Activated naive CD8-positive, alpha-beta T cell treated with anti-CD3 and anti-CD28 coated beads for 36 hours (primary cell): Measurements from ENCODE around the gene TRIOBP. TPM values are rescaled to one million over a fixed set of nuclear protein-coding genes. Genes with fewer than 3 reads are reported as not detected.
A peak's percentile ranks its signal among the peaks of the same experiment; 100 is the strongest.

ENCODE experiments used
- DNase-seq: peaks from one replicate; pipeline ENCODE4 v3.0.0; 2021
- H3K27ac Mint-ChIP-seq: one replicate; pipeline ENCODE4 v1.8.0; 2022; ENCODE audit warnings: mild to moderate bottlenecking, moderate library complexity, mixed read lengths
- H3K27me3 Mint-ChIP-seq: one replicate; pipeline ENCODE4 v1.8.0; 2022; ENCODE audit warnings: mild to moderate bottlenecking, mixed read lengths
- H3K36me3 Mint-ChIP-seq: one replicate; pipeline ENCODE4 v1.8.0; 2021; ENCODE audit warnings: mild to moderate bottlenecking, mixed read lengths
- H3K4me1 Mint-ChIP-seq: one replicate; pipeline ENCODE4 v1.8.0; 2021; ENCODE audit warnings: mixed read lengths
- H3K4me3 Mint-ChIP-seq: one replicate; pipeline ENCODE4 v1.8.0; 2022; ENCODE audit warnings: mild to moderate bottlenecking, moderate library complexity, mixed read lengths
- H3K9me3 Mint-ChIP-seq: one replicate; pipeline ENCODE4 v1.8.0; 2022; ENCODE audit warnings: mixed read lengths
- total RNA-seq, 2 experiments: library from RNA; stranded (reverse); gene quantifications; one replicate each; pipeline ENCODE4 v1.2.3, GENCODE V29; 2021

TRIOBP gene
- total RNA-seq, 2 experiments from 2014 or later = 19.7 to 20.8 TPM

GRCh38 chr22:37745548-37746365 lies 48.9 kb downstream of the TRIOBP start:
- Mint-ChIP-seq H3K9me3 (no peaks in the 10 kb centered on the region), H3K27me3 (no peaks in the 10 kb centered on the region), H3K4me1 (peaks cover 34% of the 10 kb centered on the region), H3K4me3 (peak overlapping the region; percentile 86), H3K36me3 (peaks cover 5% of the 10 kb centered on the region), H3K27ac (peak overlapping the region; percentile 81)
- DNase-seq = peak; percentile 90

- DNase-seq = peak; percentile 15
- peak overlapping the region; percentile 88 for H3K27ac Mint-ChIP-seq
Measured at GRCh38 chr22:37746366-37747079, 49.7 kb downstream of the TRIOBP start.

GRCh38 chr22:37747080-37747714 lies 50.3 kb downstream of the TRIOBP start:
- Mint-ChIP-seq H3K27me3 (no peaks in the 10 kb centered on the region), H3K9me3 (no peaks in the 10 kb centered on the region), H3K4me1 (peaks cover 31% of the 10 kb centered on the region), H3K4me3 (peak overlapping the region; percentile 86), H3K27ac (peak overlapping the region; percentile 88), H3K36me3 (peaks cover 5% of the 10 kb centered on the region)
- DNase-seq = no peak

More at GRCh38 chr22:37746366-37747079, 49.7 kb downstream of the TRIOBP start:
- Mint-ChIP-seq H3K9me3 (no peaks in the 10 kb centered on the region), H3K36me3 (peaks cover 5% of the 10 kb centered on the region), H3K4me1 (peaks cover 31% of the 10 kb centered on the region), H3K4me3 (peak overlapping the region; percentile 86), H3K27me3 (no peaks in the 10 kb centered on the region)

GRCh38 chr22:37747715-37748100 lies 50.9 kb downstream of the TRIOBP start:
- Mint-ChIP-seq H3K27me3 (no peaks in the 10 kb centered on the region), H3K9me3 (no peaks in the 10 kb centered on the region), H3K27ac (no peak overlapping the region), H3K4me3 (peak overlapping the region; percentile 24), H3K4me1 (peaks cover 26% of the 10 kb centered on the region), H3K36me3 (peaks cover 5% of the 10 kb centered on the region)
- no peak for DNase-seq

- DNase-seq = no peak
- Mint-ChIP-seq H3K9me3 (no peaks in the 10 kb centered on the region), H3K4me1 (peaks cover 19% of the 10 kb centered on the region), H3K36me3 (peaks cover 4% of the 10 kb centered on the region), H3K27me3 (no peaks in the 10 kb centered on the region), H3K27ac (no peak overlapping the region), H3K4me3 (no peak overlapping the region)
Measured at GRCh38 chr22:37748659-37749058, 51.8 kb downstream of the TRIOBP start.

- Mint-ChIP-seq H3K36me3 (peaks cover 4% of the 10 kb centered on the region), H3K27ac (no peak overlapping the region), H3K27me3 (no peaks in the 10 kb centered on the region), H3K4me1 (peaks cover 19% of the 10 kb centered on the region), H3K4me3 (no peak overlapping the region), H3K9me3 (no peaks in the 10 kb centered on the region)
- no peak for DNase-seq
Measured at GRCh38 chr22:37749226-37749625, 52.4 kb downstream of the TRIOBP start.

- H3K27me3 Mint-ChIP-seq = no peaks in the 10 kb centered on the region
- H3K4me3 Mint-ChIP-seq = no peak overlapping the region
- H3K36me3 Mint-ChIP-seq = peaks cover 4% of the 10 kb centered on the region
- peaks cover 19% of the 10 kb centered on the region for H3K4me1 Mint-ChIP-seq
- no peaks in the 10 kb centered on the region for H3K9me3 Mint-ChIP-seq
- H3K27ac Mint-ChIP-seq = no peak overlapping the region
- no peak for DNase-seq
Measured at GRCh38 chr22:37749831-37750595, 53.2 kb downstream of the TRIOBP start.

GRCh38 chr22:37750596-37751162 lies 53.8 kb downstream of the TRIOBP start:
- H3K4me1 Mint-ChIP-seq = peaks cover 14% of the 10 kb centered on the region
- DNase-seq = no peak
- no peak overlapping the region for H3K27ac Mint-ChIP-seq
- no peaks in the 10 kb centered on the region for H3K27me3 Mint-ChIP-seq
- H3K36me3 Mint-ChIP-seq = peaks cover 4% of the 10 kb centered on the region
- H3K9me3 Mint-ChIP-seq = no peaks in the 10 kb centered on the region
- no peak overlapping the region for H3K4me3 Mint-ChIP-seq

GRCh38 chr22:37751449-37752188 lies 54.8 kb downstream of the TRIOBP start:
- H3K27me3 Mint-ChIP-seq = no peaks in the 10 kb centered on the region
- peaks cover 14% of the 10 kb centered on the region for H3K4me1 Mint-ChIP-seq
- H3K36me3 Mint-ChIP-seq = peaks cover 4% of the 10 kb centered on the region
- no peak overlapping the region for H3K27ac Mint-ChIP-seq
- no peak for DNase-seq
- no peak overlapping the region for H3K4me3 Mint-ChIP-seq
- H3K9me3 Mint-ChIP-seq = no peaks in the 10 kb centered on the region

- Mint-ChIP-seq H3K27me3 (no peaks in the 10 kb centered on the region), H3K4me3 (no peak overlapping the region), H3K9me3 (no peaks in the 10 kb centered on the region), H3K4me1 (peaks cover 12% of the 10 kb centered on the region), H3K36me3 (peaks cover 4% of the 10 kb centered on the region), H3K27ac (no peak overlapping the region)
- DNase-seq = no peak
Measured at GRCh38 chr22:37752189-37753087, 55.6 kb downstream of the TRIOBP start.

- Mint-ChIP-seq H3K36me3 (peaks cover 3% of the 10 kb centered on the region), H3K4me1 (peaks cover 4% of the 10 kb centered on the region), H3K4me3 (no peak overlapping the region), H3K27me3 (no peaks in the 10 kb centered on the region), H3K27ac (no peak overlapping the region), H3K9me3 (no peaks in the 10 kb centered on the region)
- no peak for DNase-seq
Measured at GRCh38 chr22:37753746-37754145, 56.9 kb downstream of the TRIOBP start.

- no peaks in the 10 kb centered on the region for H3K27me3 Mint-ChIP-seq
- DNase-seq = no peak
- peaks cover 2% of the 10 kb centered on the region for H3K36me3 Mint-ChIP-seq
- no peak overlapping the region for H3K4me3 Mint-ChIP-seq
- no peak overlapping the region for H3K27ac Mint-ChIP-seq
- H3K4me1 Mint-ChIP-seq = peaks cover 5% of the 10 kb centered on the region
- no peaks in the 10 kb centered on the region for H3K9me3 Mint-ChIP-seq
Measured at GRCh38 chr22:37757663-37758062, 60.8 kb downstream of the TRIOBP start.

- Mint-ChIP-seq H3K4me1 (peaks cover 6% of the 10 kb centered on the region), H3K4me3 (no peak overlapping the region), H3K27ac (no peak overlapping the region), H3K36me3 (peaks cover 2% of the 10 kb centered on the region), H3K27me3 (no peaks in the 10 kb centered on the region), H3K9me3 (no peaks in the 10 kb centered on the region)
- DNase-seq = no peak
Measured at GRCh38 chr22:37758694-37759093, 61.8 kb downstream of the TRIOBP start.
